HG03571 (cell line): ENCODE results near the gene HOXD10.

Experiments used
- ATAC-seq: cut with Tn5 transposase; IDR thresholded peaks from one replicate; pipeline ENCODE4 v1.9.1; 2021; ENCODE audit not compliant: unreplicated experiment

HOXD10 gene

GRCh38 chr2:176149939-176150583, 33.5 kb downstream of the HOXD10 start:
- ATAC-seq, result no peak

GRCh38 chr2:176150584-176151441, 34.2 kb downstream of the HOXD10 start:
- no peak for ATAC-seq

DNA sequence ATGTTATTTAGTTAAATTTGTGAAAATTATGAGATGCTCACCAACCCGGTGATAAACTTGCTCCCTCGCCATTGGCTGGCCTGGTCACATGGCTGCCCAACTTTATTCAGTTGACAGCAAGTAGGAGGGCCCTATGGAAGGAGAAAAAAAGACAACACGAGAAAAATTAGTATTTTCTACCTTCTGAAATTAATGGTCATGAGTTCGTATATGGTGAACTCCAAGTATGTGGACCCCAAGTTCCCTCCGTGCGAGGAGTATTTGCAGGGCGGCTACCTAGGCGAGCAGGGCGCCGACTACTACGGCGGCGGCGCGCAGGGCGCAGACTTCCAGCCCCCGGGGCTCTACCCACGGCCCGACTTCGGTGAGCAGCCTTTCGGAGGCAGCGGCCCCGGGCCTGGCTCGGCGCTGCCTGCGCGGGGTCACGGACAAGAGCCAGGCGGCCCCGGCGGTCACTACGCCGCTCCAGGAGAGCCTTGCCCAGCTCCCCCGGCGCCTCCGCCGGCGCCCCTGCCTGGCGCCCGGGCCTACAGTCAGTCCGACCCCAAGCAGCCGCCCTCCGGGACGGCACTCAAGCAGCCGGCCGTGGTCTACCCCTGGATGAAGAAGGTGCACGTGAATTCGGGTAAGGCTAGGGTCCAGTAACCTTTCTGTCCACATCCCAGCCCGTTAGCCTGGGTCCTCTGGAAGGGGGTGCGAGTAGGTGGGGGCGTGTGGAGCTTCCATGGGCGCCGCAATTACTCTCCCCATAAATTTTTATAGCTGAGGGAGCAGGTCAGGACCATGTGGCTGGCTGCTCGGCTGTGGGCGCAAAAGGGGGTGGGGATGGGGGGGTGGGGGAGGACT, 35.1 kb downstream of the HOXD10 start, which contains the start of gene HOXD4:
HOXD4 (plus strand) TSS at position 109 of the 846 bp plus-strand sequence; CDS start at position 193, 84 bp downstream.
- ATAC-seq, result no peak

GRCh38 chr2:176152350-176153181, 36.0 kb downstream of the HOXD10 start:
- no peak for ATAC-seq

- ATAC-seq, result no peak
Measured at GRCh38 chr2:176154576-176155252, 38.1 kb downstream of the HOXD10 start.

DNA sequence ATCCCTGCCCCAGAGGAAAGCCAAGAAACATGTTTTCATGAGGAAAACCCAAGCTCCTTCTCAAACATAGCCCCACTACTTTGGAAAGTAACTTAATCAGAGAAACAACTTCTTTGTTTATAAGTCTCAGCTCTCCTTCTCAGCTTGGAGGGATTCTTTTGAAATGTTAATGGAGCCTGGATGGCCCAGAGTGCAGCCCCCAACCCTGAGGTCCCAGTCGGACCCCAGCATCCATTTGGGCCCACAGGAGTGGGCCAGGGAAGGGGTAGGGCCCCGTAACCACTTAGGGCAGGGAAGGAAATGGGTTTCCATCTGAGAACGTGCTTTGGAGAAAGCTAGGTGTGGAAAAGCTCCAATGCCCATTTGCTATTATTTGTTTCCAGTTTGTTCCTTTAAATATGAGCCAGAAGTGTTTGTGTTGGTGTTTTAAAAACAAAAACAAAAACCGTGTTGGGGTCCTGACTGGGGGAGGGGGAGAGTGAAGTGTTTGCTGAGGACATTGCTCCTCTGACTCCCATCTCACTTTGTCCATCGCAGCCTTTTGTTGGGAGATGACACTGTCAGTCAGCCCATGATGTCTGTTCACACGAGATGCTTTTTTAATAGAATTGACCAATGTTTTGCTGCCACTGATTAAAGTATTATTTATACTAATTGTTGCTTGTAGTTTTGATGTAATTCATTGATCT, 38.9 kb downstream of the HOXD10 start:
- ATAC-seq, result no peak

GRCh38 chr2:176156301-176156806, 39.8 kb downstream of the HOXD10 start:
- no peak for ATAC-seq

DNA sequence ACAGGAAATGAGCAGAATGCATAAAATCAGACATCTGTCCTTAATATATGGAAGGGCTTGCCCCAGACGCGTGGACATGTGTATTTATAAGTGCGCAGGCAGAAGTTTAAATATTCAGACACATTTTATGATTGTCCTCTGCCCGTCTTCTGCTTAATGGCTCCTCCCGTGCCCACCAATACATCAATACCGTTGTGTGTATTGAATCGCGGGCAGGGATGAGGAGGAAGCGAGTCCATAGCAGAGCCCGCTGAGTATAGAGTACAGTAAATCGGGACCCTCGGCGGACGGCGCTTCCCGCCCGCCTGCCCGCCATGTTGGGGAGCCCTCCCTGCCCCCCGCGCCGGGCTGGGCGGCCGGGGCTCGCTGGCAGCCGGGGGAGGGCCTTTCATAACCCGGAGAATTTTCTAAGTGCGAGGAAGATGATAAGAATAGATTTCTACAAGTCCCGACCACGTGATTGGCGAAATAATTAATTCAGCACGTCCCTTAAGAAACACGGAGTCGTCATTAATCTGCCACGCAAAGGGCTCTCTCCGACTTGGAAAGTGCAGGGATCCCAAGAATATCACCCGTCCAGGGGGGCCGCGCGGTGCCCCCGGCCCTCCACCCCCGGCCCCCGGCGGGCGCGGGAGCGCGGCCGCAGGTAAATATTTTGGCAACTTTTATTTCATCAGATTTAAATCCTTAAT, 40.4 kb downstream of the HOXD10 start, which contains the start of gene HOXD3:
HOXD3 (plus strand) TSS at position 501 of the 692 bp plus-strand sequence. CDS start 11,808 bp downstream, outside the sequence.
- no peak for ATAC-seq

DNA sequence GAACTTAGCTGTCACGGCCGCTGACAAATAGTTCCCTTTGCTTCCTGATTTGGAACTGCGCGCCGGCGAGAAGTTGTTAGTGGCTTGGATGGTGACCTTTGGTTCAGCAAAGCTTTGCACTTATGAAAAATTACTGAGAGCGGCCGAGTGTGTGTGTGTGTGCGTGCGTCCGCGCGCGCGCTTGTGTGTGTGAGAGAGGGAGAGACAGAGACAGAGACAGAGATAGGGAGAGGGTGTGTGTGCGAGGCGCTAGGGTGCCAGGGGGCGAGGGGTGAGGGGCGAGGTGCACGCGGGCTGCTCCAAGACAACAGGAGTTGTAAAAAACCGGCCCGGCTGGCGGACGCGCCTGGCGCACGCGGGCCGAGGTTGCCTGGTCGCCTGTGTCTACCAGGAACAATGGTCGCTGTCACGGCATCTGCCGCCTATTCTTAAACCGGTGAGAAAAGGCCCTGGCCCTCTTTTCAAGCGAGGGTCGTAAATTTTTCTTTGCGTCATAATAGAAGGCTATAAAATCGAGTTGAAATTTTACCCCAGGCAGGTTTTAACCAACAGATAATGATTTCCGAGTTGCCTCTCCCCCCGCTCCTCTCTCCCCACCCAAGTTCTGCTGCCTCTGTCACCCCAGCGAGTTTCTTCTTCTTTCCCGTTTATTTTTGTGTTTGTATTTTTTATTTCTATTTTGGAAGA, 41.1 kb downstream of the HOXD10 start:
- ATAC-seq, result no peak

DNA sequence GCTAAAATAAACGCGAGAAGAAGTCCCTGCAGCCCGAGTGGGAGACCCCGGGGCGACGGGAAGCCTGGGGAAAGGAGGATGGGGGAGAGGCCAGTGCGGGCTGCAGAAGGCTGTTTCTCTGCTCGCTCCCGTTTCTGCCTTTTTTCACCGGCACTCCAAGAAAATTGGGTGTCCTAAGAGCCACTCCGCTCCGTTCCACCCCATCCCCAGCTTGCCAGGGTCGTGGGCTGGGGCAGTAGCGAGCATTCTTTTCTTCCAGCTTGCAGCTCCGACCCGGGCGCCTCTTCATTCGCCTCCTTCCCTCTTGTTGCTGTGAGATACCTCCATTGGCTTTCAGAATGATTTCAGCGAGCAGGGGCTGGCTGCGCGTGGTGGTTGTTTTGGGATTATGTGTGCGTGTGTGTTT, 41.6 kb downstream of the HOXD10 start:
- no peak for ATAC-seq

DNA sequence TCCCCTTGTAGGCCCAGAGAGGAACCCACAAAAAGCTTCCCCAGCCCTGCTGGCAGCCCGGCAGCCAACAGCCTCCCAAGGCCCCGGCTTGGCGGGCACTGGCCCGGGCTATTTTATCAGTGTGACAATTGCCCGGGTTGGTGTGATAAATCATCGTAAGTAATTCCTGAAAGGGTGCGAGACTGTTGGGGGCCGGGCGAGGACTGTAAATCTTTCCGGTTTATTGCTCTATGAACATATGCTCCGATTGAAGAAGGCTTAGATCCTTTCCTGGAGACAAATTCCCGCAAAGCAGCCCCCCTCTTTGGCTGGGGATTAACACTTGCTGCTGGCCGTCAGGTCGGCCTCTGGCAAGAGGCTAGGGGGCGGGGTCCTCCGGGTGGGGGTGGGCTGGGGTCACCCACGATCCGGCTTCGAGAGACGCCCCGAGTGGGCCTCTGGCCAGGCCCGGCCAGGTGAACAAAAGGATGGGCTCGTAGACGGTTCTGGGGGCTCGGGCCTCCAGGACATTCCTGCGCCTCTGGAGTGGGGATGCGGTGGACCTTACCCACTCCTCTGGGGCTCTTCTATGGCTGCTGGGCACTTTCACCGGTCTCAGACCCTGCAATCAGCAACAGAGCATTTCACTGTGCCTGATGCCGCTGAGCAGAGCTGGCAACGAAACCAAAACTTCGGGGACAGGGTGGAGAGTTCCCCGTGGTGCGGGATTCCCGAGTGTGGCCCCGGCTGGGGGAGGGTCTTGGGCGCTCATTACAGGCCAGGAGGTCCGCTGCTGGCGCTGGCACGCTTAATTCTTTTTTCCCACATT, 42.5 kb downstream of the HOXD10 start:
- no peak for ATAC-seq

- no peak for ATAC-seq
Measured at GRCh38 chr2:176159663-176160250, 43.2 kb downstream of the HOXD10 start.

DNA sequence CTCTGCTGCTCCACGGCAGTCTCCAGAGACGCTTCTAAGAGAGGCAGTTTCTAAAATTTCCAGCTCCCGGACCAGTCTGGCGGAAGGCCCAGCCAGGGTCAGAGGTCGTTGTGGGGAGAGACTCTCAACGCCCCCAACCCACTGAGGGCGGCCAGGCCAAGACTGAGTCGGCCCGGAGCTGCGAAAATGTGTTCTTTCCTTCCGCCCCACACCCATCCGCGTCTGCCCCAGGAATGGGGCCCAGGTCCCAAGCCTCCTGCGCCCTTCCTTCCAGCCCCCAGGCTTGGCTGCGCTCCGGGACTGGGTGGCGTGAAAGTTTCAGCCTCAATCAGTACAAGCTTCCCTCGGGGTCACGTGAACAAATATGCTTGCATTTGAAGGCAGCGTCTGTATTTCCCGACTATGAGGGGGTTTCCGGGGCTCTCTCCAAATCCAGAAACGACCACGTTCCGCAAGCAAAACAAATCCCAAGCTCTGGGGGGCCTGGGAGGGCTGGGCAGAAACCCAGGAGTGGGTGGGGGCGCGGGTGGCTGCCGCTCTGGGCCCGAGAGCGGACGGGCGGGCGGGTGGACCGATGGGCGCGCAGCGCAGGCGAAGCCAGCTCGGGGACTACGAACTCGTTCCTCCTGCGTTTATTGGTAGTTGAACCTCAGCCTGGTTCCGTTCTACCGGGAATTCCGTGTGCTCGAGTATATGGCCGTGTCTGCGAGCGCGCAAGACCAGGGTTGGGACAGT, 43.8 kb downstream of the HOXD10 start:
- ATAC-seq, result no peak

- no peak for ATAC-seq
Measured at GRCh38 chr2:176160986-176161824, 44.6 kb downstream of the HOXD10 start.
